Non-pigmented ciliary epithelial cell (primary cell): ENCODE results near the gene ABHD3.
"Not testable (repeated sequence)": the region's sequence is repeated elsewhere in the genome, so short reads cannot be mapped to it uniquely, and the experiment has no call there.

Experiments
- DNase-seq: peaks from one replicate; pipeline ENCODE4 v3.0.0-alpha.2; 2010; ENCODE audit warnings: low read depth

The ABHD3 gene

DNA sequence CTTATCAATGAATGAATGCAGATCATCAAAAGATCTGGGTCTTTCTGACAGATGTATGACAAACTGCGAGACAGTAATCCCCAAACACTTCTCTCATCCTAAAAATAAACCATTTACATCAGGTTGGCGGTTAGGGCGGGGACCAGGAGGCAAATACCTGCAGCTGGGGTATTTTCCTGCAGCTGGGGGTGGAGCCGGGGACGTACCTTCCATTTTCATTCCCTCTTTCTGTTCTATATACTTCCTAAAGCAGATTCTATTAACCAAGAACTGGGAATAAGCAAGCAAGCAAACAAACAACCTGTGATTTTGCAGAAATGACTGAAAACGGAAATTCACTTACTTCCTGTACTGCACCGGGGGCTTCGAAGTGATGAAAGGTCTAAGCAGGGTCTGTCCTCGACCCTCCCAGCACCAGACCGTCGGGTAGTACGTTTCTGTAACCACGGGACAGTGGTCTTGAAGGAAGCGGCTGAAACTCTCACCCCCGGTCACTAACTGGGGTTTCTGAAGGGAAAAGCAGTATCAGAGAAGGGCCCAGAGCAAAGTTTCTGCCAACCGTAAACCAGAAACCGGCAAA, 1.2 kb downstream of the ABHD3 start:
- DNase-seq = no peak

GRCh38 chr18:21702602-21703001, 2.0 kb downstream of the ABHD3 start:
- no peak for DNase-seq

DNA sequence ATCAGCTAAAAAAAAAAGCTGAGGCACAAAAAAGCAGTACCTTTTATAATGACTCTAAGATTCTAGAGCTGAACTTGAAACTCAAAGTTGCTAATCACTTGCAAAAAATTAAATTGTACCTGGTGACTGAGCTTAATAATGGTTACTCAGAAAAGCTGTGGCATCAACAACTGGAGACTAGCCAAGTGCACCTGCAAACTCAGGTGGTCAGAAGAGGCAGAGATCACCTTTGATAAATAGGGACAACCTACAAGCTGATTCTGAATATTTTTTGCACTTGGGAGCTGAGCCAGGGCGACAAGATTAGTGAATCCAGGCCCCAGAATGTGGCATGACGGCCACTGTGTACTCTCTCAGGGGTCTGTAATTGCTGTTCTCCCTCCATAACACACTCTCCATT, 3.0 kb downstream of the ABHD3 start:
- DNase-seq = no peak

GRCh38 chr18:21700528-21701075, 4.0 kb downstream of the ABHD3 start:
- no peak for DNase-seq

- no peak for DNase-seq
These were observed 11.3 kb downstream of the ABHD3 start for GRCh38 chr18:21693322-21693721.

- DNase-seq = no peak
These were observed 14.8 kb downstream of the ABHD3 start for GRCh38 chr18:21689736-21690135.

DNA sequence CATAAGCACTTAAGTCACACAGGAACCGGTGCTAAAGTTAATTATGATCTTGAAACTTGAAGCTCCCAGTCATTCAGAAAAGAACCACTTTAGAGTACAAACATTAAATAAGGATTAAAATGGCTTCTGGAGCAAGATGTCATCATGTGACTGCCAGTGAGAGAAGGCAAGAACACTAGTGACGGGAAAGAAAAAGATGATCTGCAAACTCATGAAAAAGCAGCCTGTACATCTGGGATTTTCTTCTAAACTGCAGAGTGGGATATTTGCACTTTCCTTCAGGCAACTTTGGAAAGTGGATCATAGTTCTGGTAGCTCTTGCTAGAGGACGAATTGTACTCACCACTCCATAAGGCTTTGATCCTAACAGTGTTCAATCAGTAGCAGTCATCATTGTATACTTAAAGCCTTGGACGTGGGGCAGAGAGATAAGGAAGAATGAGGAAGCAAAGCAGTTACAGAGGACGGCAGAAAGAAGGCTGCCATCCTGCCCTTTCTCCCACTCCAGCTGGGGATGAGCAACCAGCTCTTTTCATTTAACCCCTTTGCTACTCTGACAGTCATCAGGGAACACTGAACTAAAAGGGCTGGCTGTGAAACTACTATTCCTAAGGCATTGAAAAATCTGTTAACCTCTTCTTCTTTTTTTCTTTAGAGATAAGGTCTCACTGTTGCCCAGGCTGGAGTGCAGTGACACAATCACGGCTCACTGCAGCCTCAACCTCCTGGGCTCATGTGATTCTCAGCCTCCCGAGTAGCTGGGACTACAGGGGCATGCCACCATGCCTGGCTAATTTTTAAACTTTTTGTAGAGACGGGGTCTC, 18.1 kb downstream of the ABHD3 start:
- DNase-seq = no peak

DNA sequence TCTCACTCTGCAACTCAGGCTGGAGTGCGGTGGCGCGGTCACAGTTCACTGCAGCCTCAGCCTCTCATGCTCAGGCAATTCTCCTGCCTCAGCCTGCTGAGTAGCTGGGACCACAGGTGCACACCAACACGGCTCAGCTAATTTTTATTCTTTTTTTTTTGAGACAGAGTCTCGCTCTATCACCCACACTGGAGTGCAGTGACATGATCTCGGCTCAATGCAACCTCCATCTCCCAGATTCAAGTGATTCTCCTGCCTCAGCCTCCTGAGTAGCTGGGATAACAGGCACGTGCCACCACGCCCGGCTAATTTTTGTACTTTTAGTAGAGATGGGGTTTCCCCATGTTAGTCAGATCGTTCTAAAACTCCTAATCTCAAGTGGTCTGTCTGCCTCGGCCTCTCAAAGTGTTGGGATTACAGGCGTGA, 19.0 kb downstream of the ABHD3 start:
- not testable (repeated sequence) for DNase-seq

- DNase-seq = no peak
These were observed 19.8 kb downstream of the ABHD3 start for GRCh38 chr18:21684731-21685130.

DNA sequence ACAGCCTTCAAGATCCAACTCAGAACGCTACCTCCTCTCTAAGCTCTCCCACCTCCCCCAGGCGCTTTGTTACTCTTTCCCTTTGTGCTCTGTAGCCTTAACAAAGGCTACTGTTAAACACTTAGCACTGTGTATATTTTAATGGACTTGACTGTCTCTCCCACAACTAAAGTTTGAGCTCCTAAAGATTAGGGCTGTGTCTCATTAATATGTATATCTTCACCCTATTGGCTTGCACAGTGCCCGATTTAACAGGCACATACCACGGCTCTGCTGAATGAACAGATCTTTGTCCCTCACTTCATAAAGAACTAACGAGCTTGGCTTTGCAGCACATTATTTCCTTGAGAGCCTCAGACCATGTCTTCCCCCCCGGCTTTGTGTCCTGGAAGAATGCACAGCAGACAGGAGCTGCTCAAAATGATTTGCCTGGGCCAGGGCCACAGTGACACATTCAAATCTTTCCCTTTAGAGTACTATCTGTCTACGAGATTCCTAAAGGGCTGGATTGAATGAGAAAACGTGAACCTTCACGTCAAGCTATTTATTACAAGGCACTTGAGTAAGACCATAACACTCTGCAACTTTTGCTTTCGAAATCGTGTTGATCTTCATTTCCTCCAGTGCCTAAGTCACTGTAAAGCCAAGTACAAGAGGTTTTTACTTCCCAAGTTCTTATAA, 22.1 kb downstream of the ABHD3 start:
- no peak for DNase-seq

- DNase-seq = no peak
These were observed 24.4 kb downstream of the ABHD3 start for GRCh38 chr18:21680161-21680560.

- no peak for DNase-seq
These were observed 25.7 kb downstream of the ABHD3 start for GRCh38 chr18:21678859-21679258.

DNA sequence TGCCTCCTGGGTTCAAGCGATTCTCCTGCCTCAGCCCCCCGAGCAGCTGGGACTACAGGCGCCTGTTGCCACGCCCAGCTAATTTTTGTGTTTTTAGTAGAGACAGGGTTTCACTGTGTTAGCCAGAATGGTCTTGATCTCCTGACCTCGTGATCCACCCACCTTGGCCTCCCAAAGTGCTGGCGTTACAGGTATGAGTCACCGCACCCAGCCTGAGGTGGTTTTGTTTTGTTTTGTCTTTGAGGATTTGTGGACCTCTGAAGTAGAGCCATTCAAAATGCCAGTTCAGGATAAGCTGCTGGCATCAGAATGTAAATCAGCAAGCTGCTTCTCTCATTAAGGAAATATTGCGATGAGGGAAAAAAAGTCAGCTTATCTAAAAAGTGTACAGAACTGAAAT, 29.2 kb downstream of the ABHD3 start:
- not testable (repeated sequence) for DNase-seq

- no peak for DNase-seq
These were observed 31.9 kb downstream of the ABHD3 start for GRCh38 chr18:21672521-21673267.

GRCh38 chr18:21669736-21670285, 34.8 kb downstream of the ABHD3 start:
- DNase-seq = no peak

DNA sequence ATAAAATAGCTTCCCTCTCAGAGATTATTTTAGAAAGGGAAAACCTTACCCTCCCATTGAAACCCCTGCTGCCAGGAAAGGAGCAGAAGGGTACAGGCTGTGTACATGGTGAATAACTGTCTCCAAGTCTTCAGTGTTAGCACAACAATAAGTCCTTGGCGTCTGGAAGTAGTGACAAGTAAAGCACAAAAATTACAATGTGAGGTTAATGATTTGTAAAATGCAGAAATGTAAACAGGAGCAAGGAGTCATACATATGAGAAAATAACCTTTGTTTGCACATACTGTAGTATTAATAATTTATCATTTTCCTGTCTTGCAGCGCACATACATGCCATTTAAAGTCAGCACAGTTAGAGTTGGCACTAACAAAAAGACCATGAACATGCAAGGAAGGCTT, 40.5 kb downstream of the ABHD3 start:
- no peak for DNase-seq

GRCh38 chr18:21663578-21663977, 41.0 kb downstream of the ABHD3 start:
- DNase-seq = no peak

DNA sequence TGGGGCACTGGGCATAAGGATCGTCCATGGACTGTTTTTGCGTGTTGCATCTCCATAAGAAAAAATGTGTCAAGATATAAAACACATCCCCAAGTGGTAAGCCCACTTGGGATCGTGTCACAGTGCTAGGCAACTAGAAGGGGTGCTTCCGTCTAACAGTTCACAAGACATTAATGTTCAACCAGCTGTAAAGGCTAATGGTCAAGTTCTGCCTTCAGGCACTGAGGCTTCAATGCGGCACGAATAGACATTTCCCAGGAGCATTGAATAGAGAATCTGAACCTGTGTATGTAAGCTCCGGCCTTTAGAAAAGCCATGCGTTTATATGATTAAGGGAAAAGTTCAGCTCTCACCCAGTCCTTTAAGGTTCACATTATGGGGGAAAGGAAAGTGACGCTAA, 42.0 kb downstream of the ABHD3 start:
- no peak for DNase-seq

GRCh38 chr18:21660078-21660477, 44.5 kb downstream of the ABHD3 start:
- DNase-seq = no peak

DNA sequence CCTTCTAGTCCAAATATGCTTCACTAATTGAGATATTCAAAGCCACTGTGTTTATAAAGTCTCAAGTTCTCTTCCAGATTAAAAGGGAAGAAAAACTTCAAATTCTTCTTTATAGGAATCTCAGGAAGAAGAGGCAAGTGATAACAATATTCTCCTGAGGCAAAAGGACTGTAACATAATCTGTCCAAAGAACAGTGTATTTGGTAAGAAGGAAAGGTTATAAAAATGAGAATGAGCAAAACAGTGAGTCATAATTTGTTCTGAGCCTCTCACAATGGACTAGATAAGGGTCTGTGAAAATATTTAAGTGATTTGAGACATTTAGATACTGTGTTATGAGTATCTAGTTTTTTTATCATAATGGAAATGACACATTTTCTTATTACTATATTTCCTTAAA, 48.2 kb downstream of the ABHD3 start:
- DNase-seq = peak; percentile 35

DNA sequence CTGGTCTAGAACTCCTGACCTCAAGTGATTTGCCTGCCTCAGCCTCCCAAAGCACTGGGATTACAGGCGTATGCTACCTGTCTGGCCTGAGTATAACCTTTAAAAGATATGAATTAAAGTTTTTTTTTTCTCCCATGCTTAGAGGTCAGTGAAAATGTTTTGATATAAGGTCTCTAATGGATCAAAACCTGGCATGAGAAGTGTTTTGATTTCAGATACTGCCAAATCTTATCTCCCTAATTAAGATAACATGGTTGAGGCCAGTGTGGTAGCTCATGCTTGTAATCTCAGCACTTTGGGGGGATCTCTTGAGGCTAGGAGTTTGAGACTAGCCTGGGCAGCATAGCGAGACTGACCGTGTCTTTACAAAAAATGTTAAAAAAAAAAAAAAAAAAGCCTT, 51.2 kb downstream of the ABHD3 start:
- no peak for DNase-seq

- no peak for DNase-seq
These were observed 52.5 kb downstream of the ABHD3 start for GRCh38 chr18:21652073-21652472.
